Measurements from ENCODE around the gene ZSWIM9.
A peak's percentile ranks its signal among the peaks of the same experiment; 100 is the strongest.

The ZSWIM9 gene

GRCh38 chr19:48175578-48175977 is 5.1 kb downstream of the ZSWIM9 start:
- DNase-seq = no peak

DNA sequence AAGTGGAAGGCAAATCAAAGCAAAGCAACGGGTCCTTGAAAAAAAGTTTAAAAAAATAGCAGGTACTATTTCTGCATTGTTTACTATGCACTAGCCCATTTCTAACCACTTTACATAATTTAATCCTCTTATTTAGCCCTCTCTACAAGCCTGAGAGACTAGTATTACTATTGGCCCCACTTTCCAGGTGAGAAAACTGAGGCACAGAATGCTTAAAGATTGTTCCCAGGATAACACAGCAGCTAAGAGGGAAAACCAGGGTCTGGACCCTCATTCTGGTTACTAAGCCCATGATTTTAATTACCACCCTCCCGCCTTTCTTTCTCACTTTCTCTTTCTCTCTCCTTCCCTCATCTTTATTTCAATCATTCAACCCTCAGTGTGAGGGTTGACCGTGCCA is 5.7 kb downstream of the ZSWIM9 start:
- DNase-seq = no peak

GRCh38 chr19:48181505-48181904 is 11.0 kb downstream of the ZSWIM9 start:
- no peak for DNase-seq

DNA sequence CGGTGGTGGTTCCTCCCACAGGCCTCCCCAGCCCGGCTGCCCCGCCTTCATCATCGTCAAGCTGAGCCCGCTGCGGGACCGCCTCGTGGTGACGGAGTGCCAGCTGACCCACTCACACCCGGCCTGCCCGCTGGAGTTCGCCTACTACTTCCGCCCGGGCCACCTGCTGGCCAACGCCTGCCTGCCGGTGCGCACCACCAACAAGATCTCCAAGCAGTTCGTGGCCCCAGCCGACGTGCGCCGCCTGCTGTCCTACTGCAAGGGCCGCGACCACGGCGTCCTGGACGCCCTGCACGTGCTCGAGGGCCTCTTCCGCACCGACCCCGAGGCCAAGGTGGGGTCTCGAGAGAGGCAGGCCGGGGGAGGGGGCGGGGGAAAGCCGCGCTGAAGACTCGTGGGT is 12.0 kb downstream of the ZSWIM9 start:
- DNase-seq = no peak

DNA sequence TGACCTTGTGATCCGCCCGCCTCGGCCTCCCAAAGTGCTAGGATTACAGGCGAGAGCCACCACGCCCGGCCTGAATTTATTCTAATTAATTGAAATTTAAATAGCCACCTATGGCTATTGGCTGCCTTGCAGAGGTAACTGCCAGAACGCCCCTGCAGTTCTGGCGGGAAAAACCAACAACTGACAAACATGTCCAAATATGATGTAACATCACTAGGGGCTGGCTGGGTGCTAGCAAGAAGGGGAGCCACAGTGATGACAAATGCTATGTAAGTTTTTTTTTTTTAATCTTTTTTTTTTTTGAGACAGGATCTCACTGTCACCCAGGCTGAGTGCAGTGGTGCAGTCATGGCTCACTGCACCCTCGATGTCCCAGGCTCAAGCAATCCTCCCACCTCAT is 12.9 kb downstream of the ZSWIM9 start:
- DNase-seq = no peak

- DNase-seq = no peak
These were observed 15.5 kb downstream of the ZSWIM9 start for GRCh38 chr19:48186015-48186414.

DNA sequence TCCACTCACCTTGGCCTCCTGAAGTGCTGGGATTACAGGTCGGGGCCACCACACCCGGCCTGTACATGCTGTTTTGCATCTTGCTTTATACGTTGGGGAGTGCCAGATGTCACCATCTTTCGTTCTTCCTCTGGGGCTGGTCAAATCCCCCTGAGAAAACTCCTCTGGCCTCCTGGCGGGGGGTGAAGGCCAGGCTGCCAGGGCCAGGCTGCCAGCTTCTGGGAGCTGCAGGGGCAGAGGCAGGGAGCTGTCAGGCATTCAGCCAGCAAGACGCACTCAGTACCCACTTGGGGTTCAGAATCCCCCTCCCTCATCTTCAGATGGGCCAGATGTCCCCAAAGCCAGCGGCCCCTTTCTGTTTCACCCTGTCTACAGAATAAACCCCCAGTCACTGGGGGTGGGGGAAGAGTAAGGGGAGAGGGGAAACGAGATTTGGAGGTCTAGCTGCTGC is 16.1 kb downstream of the ZSWIM9 start:
- no peak for DNase-seq

DNA sequence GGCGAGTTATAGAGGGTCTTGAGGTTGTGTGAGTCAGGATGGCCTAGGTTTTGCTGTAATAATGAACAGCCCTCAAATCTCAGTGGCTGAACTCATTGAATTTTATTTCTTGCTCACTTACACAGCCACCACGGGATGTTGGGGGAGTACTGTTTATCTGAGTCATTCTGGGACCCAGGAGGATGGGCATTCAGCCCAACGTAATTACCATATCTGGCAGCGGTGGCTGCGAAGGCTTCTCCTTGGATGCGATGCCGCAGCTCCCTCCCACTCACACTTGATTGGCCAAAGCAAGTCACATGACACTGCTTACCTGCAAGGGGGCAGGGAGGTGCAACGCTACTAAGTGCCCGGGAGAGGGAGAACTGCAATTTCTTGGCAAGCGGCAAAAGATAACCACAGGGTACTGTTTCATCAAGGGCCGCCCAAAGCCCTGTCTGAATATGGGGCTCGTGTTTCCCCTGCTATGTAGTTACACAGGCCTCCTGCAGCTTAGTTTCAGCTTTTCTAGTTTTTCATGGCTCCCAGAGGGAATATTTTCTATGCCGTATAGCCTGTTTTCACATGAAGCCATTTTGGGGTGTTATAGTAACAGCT is 19.9 kb downstream of the ZSWIM9 start:
- peak in 4 of 5 experiments; percentile 31 to 90 (median 50) for DNase-seq

- DNase-seq = no peak
These were observed 20.4 kb downstream of the ZSWIM9 start for GRCh38 chr19:48190885-48191284.

DNA sequence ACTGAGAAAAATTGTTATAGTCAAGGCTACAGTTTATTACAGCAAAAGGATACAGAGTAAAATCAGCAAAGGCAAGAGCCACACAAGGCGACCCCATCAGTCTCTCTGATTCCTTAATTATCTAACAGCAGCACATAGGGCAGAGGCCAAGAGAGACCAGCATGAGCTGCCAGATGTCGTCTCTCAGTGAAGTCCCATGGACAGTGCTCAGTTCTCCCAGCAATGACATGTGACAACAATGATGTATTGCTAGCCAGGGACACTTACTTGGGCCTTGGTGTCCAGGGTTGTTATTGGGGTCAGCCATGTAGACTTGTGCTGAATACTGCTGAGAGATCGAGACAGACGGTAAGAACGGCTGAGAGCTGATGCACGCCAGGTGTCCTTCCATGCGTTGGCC is 22.3 kb downstream of the ZSWIM9 start:
- DNase-seq = no peak

DNA sequence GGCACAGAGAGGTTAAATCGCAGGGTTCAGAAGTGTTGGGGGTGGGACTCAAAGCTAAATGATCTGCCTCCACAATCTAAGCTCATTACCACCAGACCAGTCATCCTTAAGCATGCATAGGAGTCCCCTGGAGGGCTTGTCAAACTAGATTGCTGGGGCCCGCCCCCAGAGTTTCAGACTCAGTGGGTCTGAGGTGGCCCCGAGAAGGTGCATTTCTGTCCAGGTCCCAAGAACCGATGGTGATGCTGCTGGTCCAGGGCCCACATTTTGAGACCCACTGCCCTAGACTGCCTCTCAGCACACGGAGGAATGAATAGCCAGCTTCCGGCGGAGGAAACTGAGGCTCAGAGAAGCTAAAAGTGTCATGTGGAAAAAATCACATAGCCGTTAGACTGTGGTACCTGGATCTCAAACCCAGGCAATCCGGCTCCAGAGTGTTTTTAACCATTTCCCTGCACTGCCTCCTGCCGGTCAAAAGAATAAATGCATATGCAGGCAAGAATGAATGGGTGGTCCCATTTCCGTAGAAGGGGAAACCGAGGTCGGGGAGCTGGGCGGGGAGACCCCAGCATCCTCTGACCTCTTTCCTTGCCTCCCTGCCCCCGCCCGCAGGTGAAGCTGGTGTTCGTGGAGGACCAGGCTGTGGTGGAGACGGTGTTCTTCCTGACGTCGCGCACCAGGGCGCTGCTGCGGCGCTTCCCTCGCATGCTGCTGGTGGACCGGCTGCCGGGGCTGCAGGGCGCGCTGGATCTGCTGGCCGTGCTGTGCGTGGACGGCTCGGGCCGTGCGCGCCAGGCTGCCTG is 23.8 kb downstream of the ZSWIM9 start:
- DNase-seq = peak in 1 of 5 experiments; percentile 34

DNA sequence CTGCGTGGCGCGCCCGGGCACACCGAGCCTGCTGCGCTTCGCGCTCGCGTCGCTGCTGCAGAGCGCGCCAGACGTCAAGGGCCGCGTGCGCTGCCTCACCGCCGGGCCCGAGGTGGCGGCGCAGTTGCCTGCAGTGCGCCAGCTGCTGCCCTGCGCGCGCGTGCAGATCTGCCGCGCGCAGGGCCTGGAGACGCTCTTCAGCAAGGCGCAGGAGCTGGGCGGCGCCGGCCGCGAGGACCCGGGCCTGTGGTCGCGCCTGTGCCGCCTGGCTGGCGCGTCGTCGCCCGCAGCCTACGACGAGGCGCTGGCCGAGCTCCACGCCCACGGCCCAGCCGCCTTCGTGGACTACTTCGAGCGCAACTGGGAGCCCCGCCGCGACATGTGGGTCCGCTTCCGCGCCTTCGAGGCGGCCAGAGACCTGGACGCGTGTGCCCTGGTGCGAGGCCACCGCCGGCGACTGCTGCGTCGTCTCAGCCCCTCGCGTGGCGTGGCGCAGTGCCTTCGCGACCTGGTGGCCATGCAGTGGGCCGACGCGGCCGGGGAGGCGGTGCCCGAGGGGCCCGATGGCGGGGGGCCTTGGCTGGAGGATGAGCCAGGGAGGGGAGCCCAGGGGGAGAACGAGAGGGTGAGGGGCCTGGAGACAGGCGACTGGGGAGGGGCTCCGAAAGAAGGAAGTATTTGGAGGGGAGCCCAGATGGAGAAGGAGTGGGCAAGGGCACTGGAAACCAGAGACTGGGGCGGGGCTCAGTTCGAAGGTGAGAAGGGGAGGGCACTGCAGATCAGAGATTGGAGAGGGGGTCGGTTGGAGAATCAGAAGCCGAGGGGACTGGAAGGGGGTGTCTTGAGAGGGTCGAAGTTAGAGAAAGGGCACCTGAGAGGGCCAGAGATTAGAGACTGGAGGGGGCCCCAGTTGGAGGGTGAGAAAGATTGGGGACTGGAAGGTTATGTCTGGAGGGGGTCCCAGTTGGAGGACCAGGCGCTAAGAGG is 24.7 kb downstream of the ZSWIM9 start:
- no peak for DNase-seq

GRCh38 chr19:48196321-48196763 is 25.9 kb downstream of the ZSWIM9 start:
- DNase-seq = no peak

GRCh38 chr19:48196933-48197665 is 26.6 kb downstream of the ZSWIM9 start:
- DNase-seq = no peak

GRCh38 chr19:48203222-48203793 is 32.8 kb downstream of the ZSWIM9 start:
- DNase-seq = peak in 1 of 5 experiments; percentile 45

- peak; percentile 72 to 96 (median 84) for DNase-seq
These were observed 33.5 kb downstream of the ZSWIM9 start for GRCh38 chr19:48203794-48204628.

- peak in 1 of 5 experiments; percentile 55 for DNase-seq
These were observed 36.1 kb downstream of the ZSWIM9 start for GRCh38 chr19:48206397-48207093.

DNA sequence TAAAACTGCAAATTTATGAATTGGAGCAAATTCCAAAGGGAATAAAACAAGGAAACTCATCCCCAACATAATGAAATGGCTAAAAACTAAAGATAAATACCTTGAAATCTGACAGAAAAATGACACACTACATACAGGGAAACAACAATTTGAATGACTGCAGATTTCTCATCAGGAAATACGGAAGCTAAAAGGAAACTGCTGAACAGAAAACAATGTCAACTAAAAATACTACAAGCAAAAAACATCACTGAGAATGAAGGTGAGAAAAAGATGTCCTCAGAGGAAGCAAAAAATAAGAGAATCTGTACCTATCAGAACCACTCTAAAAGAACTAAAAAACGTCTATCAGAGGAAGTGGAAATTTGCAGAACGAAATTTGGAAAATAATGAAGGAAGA is 39.5 kb downstream of the ZSWIM9 start:
- DNase-seq = no peak

GRCh38 chr19:48213959-48214358 is 43.5 kb downstream of the ZSWIM9 start:
- no peak for DNase-seq

DNA sequence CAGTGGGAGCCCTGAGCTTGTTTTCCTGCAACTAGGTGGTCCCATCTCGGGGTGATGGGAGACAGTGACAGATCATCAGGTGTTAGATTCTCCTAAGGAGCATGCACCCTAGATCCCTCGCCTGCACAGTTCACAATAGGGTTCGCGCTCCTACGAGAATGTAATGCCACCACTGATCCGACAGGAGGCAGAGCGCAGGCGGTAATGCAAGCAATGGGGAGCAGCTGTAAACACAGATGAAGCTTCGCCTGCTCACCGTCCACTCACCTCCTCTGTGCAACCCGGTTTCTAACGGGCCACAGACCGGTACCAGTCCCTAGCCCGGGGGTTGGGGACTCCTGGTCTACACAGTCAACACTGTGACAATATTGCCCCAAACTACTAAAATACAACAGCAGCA is 46.5 kb downstream of the ZSWIM9 start:
- no peak for DNase-seq

Data from T-helper 2 cell (primary cell).